GM18498 (cell line): ENCODE data around the gene TTLL3.

ENCODE experiments used
- ATAC-seq: cut with Tn5 transposase; IDR thresholded peaks from one replicate; pipeline ENCODE4 v1.9.1; 2021; ENCODE audit warnings: mild to moderate bottlenecking, moderate library complexity; ENCODE audit not compliant: unreplicated experiment

Gene TTLL3

DNA sequence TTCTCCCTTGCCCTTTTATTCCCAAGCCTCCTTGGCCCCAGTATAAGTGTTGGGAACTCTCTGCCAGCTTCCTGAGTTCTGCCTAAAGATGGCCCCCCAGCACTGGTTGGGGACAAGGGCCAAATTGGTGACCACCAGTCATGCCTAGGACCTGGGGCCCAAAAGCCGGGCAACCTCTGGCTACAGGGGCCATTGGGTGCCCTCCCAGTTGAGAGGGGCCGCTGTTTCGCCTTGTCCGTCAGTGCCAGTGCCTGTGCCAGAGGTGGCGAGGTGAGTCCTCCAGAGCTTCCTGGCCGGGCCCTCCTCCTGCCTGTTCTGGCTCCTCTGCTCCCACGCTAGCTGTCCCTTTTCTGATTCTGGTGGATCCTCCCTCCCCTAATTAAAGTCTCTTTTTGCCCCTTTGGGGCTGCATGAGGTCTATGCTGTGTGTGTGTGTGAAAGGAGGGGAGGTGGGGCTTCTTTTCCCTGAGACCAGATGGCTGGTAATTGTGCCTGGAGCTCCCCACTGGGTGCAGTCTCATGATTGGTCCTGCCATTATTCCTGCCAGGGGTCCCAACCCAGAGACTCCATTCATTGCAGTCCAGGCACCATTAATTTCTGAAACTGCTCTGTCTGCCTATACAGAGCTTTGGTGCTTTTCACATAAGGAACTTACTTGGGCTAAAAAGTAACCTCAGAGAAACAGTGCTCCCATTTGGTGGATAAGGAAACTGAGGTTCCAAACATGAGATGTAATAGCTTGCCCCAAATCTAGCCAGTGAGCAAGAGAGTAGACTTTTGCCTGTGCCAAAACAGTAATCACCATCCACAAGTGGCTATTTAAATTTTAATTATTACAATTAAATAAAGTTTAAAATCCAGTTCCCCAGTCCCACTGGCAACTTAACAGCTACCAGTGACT is 3.1 kb upstream of the TTLL3 start:
- no peak for ATAC-seq

- ATAC-seq, result no peak
Observed at GRCh38 chr3:9807981-9808344, 2.1 kb upstream of the TTLL3 start.

- ATAC-seq, result peak; percentile 59
Observed at GRCh38 chr3:9808345-9809037, 1.6 kb upstream of the TTLL3 start.

DNA sequence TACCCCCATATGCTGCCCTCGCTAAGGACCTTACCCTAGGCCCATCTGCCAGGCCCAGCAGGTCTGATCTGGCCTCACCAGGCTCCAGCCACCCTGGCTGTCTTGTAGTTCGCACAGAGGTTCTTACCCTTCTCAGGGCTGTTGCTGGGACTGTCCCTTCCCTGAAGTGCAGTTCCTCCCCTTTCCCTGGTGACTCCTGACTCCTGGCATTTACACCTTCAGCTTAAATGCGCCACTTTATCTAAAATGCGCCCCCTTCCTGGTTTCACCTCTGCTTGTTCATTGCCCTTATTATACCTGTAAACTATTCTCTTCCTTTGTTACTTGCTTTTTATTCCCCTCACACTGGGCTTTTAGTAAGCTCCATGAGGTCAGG is 835 bp upstream of the TTLL3 start:
- no peak for ATAC-seq

- no peak for ATAC-seq
Observed at GRCh38 chr3:9810433-9810770, 340 bp downstream of the TTLL3 start.

DNA sequence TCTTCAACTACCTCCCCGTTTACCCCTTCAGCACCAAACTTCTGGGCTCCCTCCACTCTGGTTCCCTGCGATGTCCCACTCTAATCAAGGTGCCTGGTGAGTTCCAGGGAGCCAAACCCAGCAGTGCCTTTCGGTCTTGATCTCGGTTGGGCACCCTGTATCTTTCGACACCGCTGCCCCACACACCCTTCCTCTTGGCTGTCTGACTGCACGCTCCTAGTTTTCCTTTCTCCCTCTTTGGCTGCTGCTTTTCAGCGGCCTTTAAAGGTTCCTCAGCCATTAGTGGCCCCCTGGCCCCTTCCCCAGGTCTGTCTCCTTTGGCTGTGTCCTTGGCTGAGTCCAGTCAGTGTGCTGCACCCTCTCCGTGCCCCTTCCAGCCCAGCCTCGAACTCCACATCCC is 784 bp downstream of the TTLL3 start:
- ATAC-seq, result no peak

GRCh38 chr3:9812870-9813483 is 2.9 kb downstream of the TTLL3 start:
- no peak for ATAC-seq

DNA sequence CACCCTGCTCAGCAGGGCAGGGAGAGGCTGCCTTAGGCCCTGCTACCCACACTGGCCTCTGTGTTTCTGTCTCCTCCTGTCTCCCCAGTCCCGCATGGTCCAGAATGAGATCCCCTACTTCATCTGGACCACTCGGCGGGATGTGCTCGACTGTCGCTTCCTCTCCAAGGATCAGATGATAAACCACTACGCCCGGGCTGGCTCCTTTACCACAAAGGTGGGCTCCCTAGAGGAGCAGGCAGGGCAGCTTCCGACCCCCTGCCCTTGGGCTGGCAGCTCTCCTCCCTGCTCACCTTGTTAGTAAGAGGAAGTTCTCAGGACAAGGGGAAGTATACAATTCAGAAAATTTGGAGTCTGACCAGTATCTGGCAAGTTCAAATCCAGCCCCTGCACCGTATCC is 5.9 kb downstream of the TTLL3 start:
- no peak for ATAC-seq

DNA sequence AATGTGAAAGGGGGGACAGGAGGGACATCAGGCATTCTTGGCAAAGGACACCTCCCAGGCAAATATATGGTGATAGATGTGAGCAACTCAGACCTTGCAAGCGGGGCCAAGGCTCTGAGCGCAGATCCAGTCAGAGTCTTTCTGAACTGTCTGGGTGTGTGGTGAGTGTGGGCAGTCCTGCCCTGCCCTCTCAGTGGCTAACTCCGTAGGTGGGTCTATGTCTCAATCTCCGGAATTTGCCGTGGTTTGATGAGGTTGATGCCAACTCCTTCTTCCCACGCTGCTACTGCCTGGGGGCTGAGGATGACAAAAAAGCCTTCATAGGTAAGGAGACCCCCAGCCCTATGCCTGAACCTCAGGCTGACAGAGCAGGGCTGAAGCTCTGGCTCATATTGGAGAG is 7.4 kb downstream of the TTLL3 start:
- no peak for ATAC-seq

- ATAC-seq, result no peak
Observed at GRCh38 chr3:9818666-9819335, 8.7 kb downstream of the TTLL3 start.

- no peak for ATAC-seq
Observed at GRCh38 chr3:9820543-9820942, 10.5 kb downstream of the TTLL3 start.

DNA sequence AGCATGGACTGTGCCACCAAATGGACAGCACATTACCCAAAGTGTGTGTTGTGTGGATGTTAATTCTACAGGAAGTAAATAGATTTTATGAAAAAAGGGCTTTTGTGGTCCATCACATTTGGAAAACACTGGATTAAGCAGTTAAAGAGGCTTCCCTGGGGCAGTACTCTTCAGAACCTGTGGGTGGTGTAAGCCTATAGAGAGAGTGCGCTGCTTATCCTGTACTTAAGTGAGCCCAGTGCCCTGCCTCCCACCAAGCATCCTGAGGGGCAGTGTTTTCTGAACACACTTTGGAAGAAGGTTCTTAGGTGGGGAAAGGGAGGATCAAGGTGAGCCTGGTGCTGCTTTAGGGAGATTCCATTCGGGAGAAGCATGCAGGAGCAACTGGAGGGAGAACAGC is 10.9 kb downstream of the TTLL3 start:
- ATAC-seq, result no peak

GRCh38 chr3:9825451-9826040 is 15.5 kb downstream of the TTLL3 start:
- no peak for ATAC-seq

GRCh38 chr3:9826815-9827573 is 16.9 kb downstream of the TTLL3 start:
- ATAC-seq, result no peak

DNA sequence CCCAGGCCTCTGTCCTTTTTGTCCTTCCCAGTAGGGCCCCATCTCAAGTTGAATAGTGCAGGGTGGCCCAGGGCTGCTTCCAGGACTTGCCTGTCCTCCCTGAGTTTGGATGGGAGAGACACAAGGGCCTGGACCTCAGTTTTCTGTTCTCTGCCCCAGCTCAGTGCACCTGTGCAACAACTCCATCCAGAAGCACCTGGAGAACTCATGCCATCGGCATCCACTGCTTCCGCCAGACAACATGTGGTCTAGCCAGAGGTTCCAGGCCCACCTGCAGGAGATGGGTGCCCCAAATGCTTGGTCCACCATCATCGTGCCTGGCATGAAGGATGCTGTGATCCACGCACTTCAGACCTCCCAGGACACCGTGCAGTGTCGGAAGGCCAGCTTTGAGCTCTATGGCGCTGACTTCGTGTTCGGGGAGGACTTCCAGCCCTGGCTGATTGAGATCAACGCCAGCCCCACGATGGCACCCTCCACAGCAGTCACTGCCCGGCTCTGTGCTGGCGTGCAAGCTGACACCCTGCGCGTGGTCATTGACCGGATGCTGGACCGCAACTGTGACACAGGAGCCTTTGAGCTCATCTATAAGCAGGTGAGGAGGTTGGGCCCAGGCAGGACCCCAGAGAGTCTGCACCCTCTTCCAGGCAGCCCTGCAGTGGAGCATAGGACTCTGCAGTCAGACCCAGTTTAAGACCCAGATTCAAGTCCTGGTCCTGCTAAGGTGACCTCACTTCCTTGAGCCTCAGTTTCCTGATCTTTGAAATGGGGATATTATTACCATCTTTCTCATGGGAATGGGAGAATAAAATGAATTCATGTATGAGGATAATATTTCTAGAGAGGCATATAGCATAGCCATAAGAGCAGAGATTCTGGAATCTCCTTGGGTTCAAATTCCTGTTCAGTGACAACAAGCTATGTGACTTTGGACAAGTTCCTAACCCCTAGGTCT is 19.0 kb downstream of the TTLL3 start:
- ATAC-seq, result no peak

DNA sequence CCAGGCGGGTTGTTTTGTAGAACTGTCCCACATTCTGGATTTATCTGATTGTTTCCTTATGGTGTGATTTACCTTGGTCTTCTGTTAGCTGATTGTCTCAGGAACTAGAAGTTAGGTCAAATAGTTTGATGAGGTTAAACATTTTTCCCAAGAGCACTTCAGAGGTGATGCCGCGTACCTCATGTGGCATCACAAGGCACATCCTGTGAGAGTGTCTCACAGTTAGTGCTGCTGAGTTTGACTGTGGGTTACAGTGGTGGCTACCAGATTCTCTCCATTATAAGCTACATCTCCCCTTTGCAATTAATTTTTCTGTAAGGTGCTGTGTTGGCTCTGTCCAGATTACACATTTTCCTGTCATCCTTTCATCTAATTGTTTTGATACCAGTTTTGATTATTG is 21.2 kb downstream of the TTLL3 start:
- no peak for ATAC-seq

DNA sequence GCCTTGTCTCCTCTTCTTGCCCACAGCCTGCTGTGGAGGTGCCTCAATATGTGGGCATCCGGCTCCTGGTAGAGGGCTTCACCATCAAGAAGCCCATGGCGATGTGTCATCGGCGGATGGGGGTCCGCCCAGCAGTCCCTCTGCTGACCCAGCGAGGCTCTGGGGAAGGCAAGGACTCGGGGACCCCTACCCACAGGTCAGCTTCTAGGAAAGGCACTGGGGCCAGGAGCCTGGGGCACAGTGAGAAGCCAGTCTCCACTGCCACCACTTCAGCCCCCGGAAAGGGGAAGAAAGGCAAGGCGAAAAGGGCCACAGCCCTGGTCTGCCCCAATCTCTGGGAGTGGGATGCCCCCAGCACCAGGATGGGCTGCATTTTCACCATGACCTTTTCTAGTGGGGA is 23.0 kb downstream of the TTLL3 start:
- no peak for ATAC-seq

DNA sequence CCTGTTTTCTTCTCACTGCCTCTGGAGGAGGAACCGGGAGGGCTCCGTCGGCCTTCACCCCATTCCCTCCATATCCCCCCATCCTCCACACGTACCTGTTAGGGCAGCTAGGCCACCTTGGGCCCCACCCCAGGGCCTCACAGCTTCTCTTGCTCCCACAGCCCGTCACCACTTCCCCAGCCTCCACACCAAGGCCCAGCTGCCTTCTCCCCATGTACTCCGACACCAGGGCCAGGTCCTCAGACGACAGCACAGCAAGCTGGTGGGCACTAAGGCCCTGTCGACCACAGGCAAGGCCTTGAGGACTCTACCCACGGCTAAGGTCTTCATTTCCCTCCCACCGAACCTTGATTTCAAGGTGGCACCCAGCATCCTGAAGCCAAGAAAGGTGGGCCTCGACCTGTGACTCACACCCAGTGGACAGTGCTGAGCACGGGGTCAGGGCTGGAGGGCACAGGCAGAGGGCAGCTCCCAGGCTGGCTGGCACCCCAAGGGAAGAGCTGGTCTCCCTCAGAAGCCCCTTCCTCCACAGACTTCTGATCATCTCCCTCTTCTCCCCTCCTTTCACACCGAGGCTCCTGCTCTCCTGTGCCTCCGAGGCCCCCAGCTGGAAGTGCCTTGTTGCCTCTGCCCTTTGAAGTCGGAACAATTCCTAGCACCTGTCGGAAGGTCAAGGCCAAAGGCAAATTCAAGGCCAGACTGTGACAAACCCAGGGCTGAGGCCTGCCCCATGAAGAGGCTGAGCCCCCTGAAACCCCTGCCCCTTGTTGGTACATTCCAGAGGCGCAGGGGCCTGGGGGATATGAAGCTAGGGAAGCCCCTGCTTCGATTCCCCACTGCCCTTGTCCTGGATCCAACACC is 24.7 kb downstream of the TTLL3 start:
- ATAC-seq, result no peak
